ENCODE measurements around the gene ZNF836. TPM values are rescaled to one million over a fixed set of nuclear protein-coding genes. Genes with fewer than 3 reads are reported as not detected.

The ZNF836 gene
- total and polyA plus RNA-seq, 2 of the 13 experiments (the other 11 are each of a cell fraction or from before 2014, with no cell fraction given), result 1.6 to 5.3 TPM

DNA sequence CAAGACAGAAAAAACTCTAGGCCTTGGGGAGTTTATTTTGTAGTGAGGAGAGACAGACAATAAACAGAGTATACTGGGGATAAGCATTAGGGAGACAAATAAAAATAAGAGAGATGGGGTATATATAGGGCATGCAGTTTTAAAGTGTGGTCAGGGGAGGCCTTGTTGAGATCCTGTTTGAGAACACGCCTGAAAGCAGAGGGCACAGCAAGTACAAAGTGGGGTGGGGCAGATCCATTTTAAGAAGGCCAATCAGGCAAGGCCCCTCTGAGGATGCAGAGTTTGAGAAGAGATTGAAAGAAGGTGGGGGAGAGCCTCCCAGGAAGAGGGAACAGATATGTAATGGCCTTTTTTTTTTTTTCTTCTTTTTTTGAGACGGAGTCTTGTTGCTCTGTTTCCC lies 20.5 kb upstream of the ZNF836 start:
- BruUV-seq (replicated peaks), result no TSS peak
- ATAC-seq (no peak), DNase-seq (ENCODE audit: low spot score) (no peak), FAIRE-seq (no peak)
- Histone ChIP-seq H3K27ac (ENCODE audit: extremely low read length, insufficient read depth, low read length) (no peak overlapping the region), H4K20me1 (ENCODE audit: insufficient read depth, low read length) (0 out of 2 replicates have a peak, but pooled peaks cover 3% of the 10 kb centered on the region), H3K4me3 (replicated peaks in 1 of 3; ENCODE audit: insufficient read depth in 1 of 3, low read depth in 2 of 3, low read length in 3 of 3) (peak overlapping the region in 1 of 3 experiments; percentile 92; a peak in 2 of 6 replicates), H3K9me3 (ENCODE audit: low read length) (no peaks in the 10 kb centered on the region), H3K79me2 (ENCODE audit: insufficient read depth, low read length) (peaks cover 68% of the 10 kb centered on the region), H3K9ac (ENCODE audit: insufficient read depth, low read depth, low read length) (no peak overlapping the region; the same call in 1 of the 2 replicates), H3K27me3 (ENCODE audit: control insufficient read depth in 1 of 2, insufficient read depth in 2 of 2, low read length in 2 of 2) (no peaks in the 10 kb centered on the region; a peak in 1 of 5 replicates), H2AFZ (ENCODE audit: low read length) (no peak overlapping the region), H3K36me3 (replicated peaks in 1 of 2; ENCODE audit: control insufficient read depth in 1 of 2, insufficient read depth in 2 of 2, low read length in 2 of 2) (peaks cover 9 to 39% of the 10 kb centered on the region in 2 experiments; a peak in 4 of 5 replicates), H3K4me2 (ENCODE audit: low read depth, low read length) (peak overlapping the region; percentile 91), H3K4me1 (ENCODE audit: insufficient read depth, low read length) (peaks cover 37% of the 10 kb centered on the region)
- POLR2A ChIA-PET, result no interaction called here
- CTCF ChIA-PET (ENCODE audit: low intra/inter-chr PET ratio, low total read pairs), result no interaction called here
- intact Hi-C loops (cut with micrococcal nuclease; ENCODE audit: unreplicated experiment), result loop anchor here (1.0 to 5.0 kb wide), 2 partner anchors 30 to 45 kb away; no protein-coding TSS in a partner anchor
- 91% methylated on average over 2 of the region's 2 CpGs for WGBS (ENCODE audit: low lambda C conversion rate)
- in situ Hi-C loops (cut with HindIII; ENCODE audit: extremely low pct_ligation_motif_present, low pct_unique_long_range_greater_than_20kb), result no loop called here
- TF ChIP-seq, protein P1, sequence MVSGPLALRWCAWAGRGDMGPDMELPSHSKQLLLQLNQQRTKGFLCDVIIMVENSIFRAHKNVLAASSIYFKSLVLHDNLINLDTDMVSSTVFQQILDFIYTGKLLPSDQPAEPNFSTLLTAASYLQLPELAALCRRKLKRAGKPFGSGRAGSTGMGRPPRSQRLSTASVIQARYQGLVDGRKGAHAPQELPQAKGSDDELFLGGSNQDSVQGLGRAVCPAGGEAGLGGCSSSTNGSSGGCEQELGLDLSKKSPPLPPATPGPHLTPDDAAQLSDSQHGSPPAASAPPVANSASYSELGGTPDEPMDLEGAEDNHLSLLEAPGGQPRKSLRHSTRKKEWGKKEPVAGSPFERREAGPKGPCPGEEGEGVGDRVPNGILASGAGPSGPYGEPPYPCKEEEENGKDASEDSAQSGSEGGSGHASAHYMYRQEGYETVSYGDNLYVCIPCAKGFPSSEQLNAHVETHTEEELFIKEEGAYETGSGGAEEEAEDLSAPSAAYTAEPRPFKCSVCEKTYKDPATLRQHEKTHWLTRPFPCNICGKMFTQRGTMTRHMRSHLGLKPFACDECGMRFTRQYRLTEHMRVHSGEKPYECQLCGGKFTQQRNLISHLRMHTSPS (CRISPR knock-in tag; IDR thresholded peaks at IDR 0.05; ENCODE audit: low read depth), result no peak
- no peak for TF ChIP-seq FIP1L1 (IDR thresholded peaks at IDR 0.05; ENCODE audit: borderline replicate concordance, insufficient read depth, low read depth, low read length)
- TF ChIP-seq, protein P2, sequence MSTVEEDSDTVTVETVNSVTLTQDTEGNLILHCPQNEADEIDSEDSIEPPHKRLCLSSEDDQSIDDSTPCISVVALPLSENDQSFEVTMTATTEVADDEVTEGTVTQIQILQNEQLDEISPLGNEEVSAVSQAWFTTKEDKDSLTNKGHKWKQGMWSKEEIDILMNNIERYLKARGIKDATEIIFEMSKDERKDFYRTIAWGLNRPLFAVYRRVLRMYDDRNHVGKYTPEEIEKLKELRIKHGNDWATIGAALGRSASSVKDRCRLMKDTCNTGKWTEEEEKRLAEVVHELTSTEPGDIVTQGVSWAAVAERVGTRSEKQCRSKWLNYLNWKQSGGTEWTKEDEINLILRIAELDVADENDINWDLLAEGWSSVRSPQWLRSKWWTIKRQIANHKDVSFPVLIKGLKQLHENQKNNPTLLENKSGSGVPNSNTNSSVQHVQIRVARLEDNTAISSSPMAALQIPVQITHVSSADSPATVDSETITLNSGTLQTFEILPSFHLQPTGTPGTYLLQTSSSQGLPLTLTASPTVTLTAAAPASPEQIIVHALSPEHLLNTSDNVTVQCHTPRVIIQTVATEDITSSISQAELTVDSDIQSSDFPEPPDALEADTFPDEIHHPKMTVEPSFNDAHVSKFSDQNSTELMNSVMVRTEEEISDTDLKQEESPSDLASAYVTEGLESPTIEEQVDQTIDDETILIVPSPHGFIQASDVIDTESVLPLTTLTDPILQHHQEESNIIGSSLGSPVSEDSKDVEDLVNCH (CRISPR knock-in tag; IDR thresholded peaks at IDR 0.05), result no peak
- no peak for TF ChIP-seq ZNF333 (CRISPR knock-in tag; IDR thresholded peaks at IDR 0.05; ENCODE audit: borderline replicate concordance)
- no peak for TF ChIP-seq STAG1 (CRISPR knock-in tag; IDR thresholded peaks at IDR 0.05)
- TF ChIP-seq ZNF546 (CRISPR knock-in tag; conservative IDR thresholded peaks at IDR 0.05), result no peak
- no peak for TF ChIP-seq FOXA1 (IDR thresholded peaks at IDR 0.05)
- TF ChIP-seq FOXA1 (CRISPR knock-in tag; IDR thresholded peaks at IDR 0.05), result no peak
- TF ChIP-seq ATF7-NPFF (CRISPR knock-in tag; IDR thresholded peaks at IDR 0.05; ENCODE audit: low read depth), result no peak
- TF ChIP-seq, protein P3, sequence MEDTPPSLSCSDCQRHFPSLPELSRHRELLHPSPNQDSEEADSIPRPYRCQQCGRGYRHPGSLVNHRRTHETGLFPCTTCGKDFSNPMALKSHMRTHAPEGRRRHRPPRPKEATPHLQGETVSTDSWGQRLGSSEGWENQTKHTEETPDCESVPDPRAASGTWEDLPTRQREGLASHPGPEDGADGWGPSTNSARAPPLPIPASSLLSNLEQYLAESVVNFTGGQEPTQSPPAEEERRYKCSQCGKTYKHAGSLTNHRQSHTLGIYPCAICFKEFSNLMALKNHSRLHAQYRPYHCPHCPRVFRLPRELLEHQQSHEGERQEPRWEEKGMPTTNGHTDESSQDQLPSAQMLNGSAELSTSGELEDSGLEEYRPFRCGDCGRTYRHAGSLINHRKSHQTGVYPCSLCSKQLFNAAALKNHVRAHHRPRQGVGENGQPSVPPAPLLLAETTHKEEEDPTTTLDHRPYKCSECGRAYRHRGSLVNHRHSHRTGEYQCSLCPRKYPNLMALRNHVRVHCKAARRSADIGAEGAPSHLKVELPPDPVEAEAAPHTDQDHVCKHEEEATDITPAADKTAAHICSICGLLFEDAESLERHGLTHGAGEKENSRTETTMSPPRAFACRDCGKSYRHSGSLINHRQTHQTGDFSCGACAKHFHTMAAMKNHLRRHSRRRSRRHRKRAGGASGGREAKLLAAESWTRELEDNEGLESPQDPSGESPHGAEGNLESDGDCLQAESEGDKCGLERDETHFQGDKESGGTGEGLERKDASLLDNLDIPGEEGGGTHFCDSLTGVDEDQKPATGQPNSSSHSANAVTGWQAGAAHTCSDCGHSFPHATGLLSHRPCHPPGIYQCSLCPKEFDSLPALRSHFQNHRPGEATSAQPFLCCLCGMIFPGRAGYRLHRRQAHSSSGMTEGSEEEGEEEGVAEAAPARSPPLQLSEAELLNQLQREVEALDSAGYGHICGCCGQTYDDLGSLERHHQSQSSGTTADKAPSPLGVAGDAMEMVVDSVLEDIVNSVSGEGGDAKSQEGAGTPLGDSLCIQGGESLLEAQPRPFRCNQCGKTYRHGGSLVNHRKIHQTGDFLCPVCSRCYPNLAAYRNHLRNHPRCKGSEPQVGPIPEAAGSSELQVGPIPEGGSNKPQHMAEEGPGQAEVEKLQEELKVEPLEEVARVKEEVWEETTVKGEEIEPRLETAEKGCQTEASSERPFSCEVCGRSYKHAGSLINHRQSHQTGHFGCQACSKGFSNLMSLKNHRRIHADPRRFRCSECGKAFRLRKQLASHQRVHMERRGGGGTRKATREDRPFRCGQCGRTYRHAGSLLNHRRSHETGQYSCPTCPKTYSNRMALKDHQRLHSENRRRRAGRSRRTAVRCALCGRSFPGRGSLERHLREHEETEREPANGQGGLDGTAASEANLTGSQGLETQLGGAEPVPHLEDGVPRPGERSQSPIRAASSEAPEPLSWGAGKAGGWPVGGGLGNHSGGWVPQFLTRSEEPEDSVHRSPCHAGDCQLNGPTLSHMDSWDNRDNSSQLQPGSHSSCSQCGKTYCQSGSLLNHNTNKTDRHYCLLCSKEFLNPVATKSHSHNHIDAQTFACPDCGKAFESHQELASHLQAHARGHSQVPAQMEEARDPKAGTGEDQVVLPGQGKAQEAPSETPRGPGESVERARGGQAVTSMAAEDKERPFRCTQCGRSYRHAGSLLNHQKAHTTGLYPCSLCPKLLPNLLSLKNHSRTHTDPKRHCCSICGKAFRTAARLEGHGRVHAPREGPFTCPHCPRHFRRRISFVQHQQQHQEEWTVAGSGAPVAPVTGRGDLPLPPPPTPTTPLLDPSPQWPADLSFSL (CRISPR knock-in tag; IDR thresholded peaks at IDR 0.05), result no peak
- no peak for TF ChIP-seq FOSL1 (CRISPR knock-in tag; IDR thresholded peaks at IDR 0.05; ENCODE audit: borderline replicate concordance)
- TF ChIP-seq ZBTB21 (CRISPR knock-in tag; IDR thresholded peaks at IDR 0.05), result no peak
- TF ChIP-seq ZNF891 (CRISPR knock-in tag; IDR thresholded peaks at IDR 0.05), result no peak

Measured in HepG2 (cell line).